Endothelial cell of umbilical vein (primary cell): ENCODE measurements around the gene GAS1. TPM values are rescaled to one million over a fixed set of nuclear protein-coding genes. Genes with fewer than 3 reads are reported as not detected.

ENCODE experiments used
- BruUV-seq: library from RNA; stranded (reverse); fragments of 400-500 nt; replicated peaks from 2 replicates; lab custom pipeline; 2021; lab: Mats Ljungman, UMichigan
- CTCF ChIA-PET: fragments of 300-600, 350-600 bp; sonication (Branson Sonifier 250); formaldehyde crosslinking; loops from one replicate; lab custom pipeline; 2021; ENCODE audit warnings: antibody characterized with exemption, inconsistent platforms; lab: Charles Lee
- POLR2A ChIA-PET: fragments of 300-600, 350-600 bp; sonication (Branson Sonifier 250); formaldehyde crosslinking; loops from one replicate; lab custom pipeline; 2021; ENCODE audit warnings: antibody characterized with exemption, inconsistent platforms; lab: Charles Lee
- DNase-seq: peaks from one replicate; pipeline ENCODE4 v3.0.0-alpha.2; 2011; ENCODE audit warnings: low read depth, low spot score
- FAIRE-seq: peaks from 2 replicates; lab custom pipeline; 2011; peaks lifted over from hg19 to GRCh38; lab: Jason Lieb, UNC
- H2AFZ ChIP-seq: 2 replicates; pipeline ENCODE4 v1.6.0; 2012; ENCODE audit warnings: low read depth, low read length, control low read depth, inconsistent platforms
- H3K27ac ChIP-seq: 2 replicates; pipeline ENCODE4 v1.5.1; 2011; ENCODE audit warnings: low read depth, mild to moderate bottlenecking, control low read depth, low read length, moderate library complexity; ENCODE audit not compliant: insufficient read depth
- H3K27me3 ChIP-seq, 2 experiments: 2 replicates each; pipeline versions ENCODE4 v1.6.0 to v1.6.1; 2011; ENCODE audit warnings: low read length in 2 of 2, mixed read lengths in 1 of 2; ENCODE audit not compliant: control insufficient read depth in 2 of 2, insufficient read depth in 2 of 2
- H3K36me3 ChIP-seq, 2 experiments: 2 replicates in 1 of 2; 3 replicates in 1 of 2; pipeline ENCODE4 v1.5.1; 2011; ENCODE audit warnings: low read length in 2 of 2, mild to moderate bottlenecking in 1 of 2, moderate library complexity in 1 of 2; ENCODE audit not compliant: control insufficient read depth in 2 of 2, insufficient read depth in 2 of 2; ENCODE audit errors: extremely low read depth in 1 of 2
- H3K4me1 ChIP-seq: 3 replicates; pipeline ENCODE4 v1.5.1; 2011; ENCODE audit warnings: mild to moderate bottlenecking, low read length; ENCODE audit not compliant: control insufficient read depth, insufficient read depth; ENCODE audit errors: extremely low read depth
- H3K4me2 ChIP-seq: 2 replicates; pipeline ENCODE4 v1.6.1; 2011; ENCODE audit warnings: low read length, control low read depth, mixed read lengths; ENCODE audit not compliant: insufficient read depth
- H3K4me3 ChIP-seq, 3 experiments: fragments of 200-600 bp in 1 of 3; sonication (generic), shearing (Covaris generic) in 1 of 3; replicated peaks in 1 of 3; 2 replicates each; pipeline ENCODE4 v1.5.1; 2011 to 2016; ENCODE audit warnings: control low read depth in 3 of 3, low read length in 3 of 3, mild to moderate bottlenecking in 2 of 3, inconsistent platforms in 1 of 3, low read depth in 1 of 3, moderate library complexity in 1 of 3; ENCODE audit not compliant: insufficient read depth in 1 of 3
- H3K79me2 ChIP-seq: 2 replicates; pipeline ENCODE4 v1.6.0; 2012; ENCODE audit warnings: low read length, inconsistent platforms; ENCODE audit not compliant: control insufficient read depth, insufficient read depth
- H3K9ac ChIP-seq: replicated peaks from 2 replicates; pipeline ENCODE3; 2011; ENCODE audit warnings: low read length, control low read depth; ENCODE audit not compliant: insufficient read depth; ENCODE audit errors: extremely low read depth
- H3K9me1 ChIP-seq: replicated peaks from 3 replicates; pipeline ENCODE4 v1.6.0; 2011; ENCODE audit warnings: mild to moderate bottlenecking, low read length; ENCODE audit not compliant: control insufficient read depth, insufficient read depth; ENCODE audit errors: extremely low read depth
- H3K9me3 ChIP-seq: replicated peaks from 2 replicates; pipeline ENCODE4 v1.5.1; 2012; ENCODE audit warnings: low read length, inconsistent platforms; ENCODE audit not compliant: control insufficient read depth, insufficient read depth
- H4K20me1 ChIP-seq: replicated peaks from 2 replicates; pipeline ENCODE3; 2011; ENCODE audit warnings: mild to moderate bottlenecking, low read length; ENCODE audit not compliant: control insufficient read depth, insufficient read depth; ENCODE audit errors: extremely low read depth
- CTCF ChIP-seq, 2 donors: IDR thresholded peaks; 1 replicate in 1 of 2; 2 replicates in 1 of 2; pipeline ENCODE4 v1.5.1; 2011; ENCODE audit warnings: low read length in 2 of 2, mild to moderate bottlenecking in 2 of 2, moderate library complexity in 2 of 2, control low read depth in 1 of 2, inconsistent platforms in 1 of 2, low read depth in 1 of 2; ENCODE audit not compliant: insufficient read depth in 1 of 2; ENCODE audit errors: extremely low read depth in 1 of 2
- EZH2 ChIP-seq: IDR thresholded peaks from 2 replicates; pipeline ENCODE4 v1.6.1; 2012; ENCODE audit warnings: borderline replicate concordance, low read depth, mild to moderate bottlenecking, moderate library complexity, low read length, inconsistent platforms; ENCODE audit not compliant: severe bottlenecking
- GATA2 ChIP-seq: IDR thresholded peaks from 2 replicates; pipeline ENCODE4 v1.7.0; 2011; ENCODE audit warnings: low read depth, mild to moderate bottlenecking, moderate library complexity, mixed read lengths, low read length; ENCODE audit not compliant: insufficient read length, insufficient read depth
- JUN ChIP-seq: IDR thresholded peaks from 2 replicates; pipeline ENCODE4 v1.6.1; 2011; ENCODE audit warnings: borderline replicate concordance, low read depth; ENCODE audit not compliant: insufficient read length, insufficient read depth
- POLR2A ChIP-seq: IDR thresholded peaks from 2 replicates; pipeline ENCODE4 v1.6.1; 2012; ENCODE audit warnings: low read depth, mild to moderate bottlenecking, control low read depth, low read length
- POLR2AphosphoS5 ChIP-seq: IDR thresholded peaks from 2 replicates; pipeline ENCODE4 v1.6.1; 2012; ENCODE audit warnings: low read depth, mild to moderate bottlenecking, control low read depth, low read length, moderate library complexity; ENCODE audit not compliant: insufficient read depth
- dilution Hi-C: fragments of 300-500 bp; cut with MboI; formaldehyde crosslinking; loops from one replicate; pipeline ENCODE4 v1.15.0; 2019; ENCODE audit warnings: low sequenced_read_pairs; ENCODE audit not compliant: extremely low pct_ligation_motif_present
- intact Hi-C: fragments of 100-400 bp; cut with micrococcal nuclease; formaldehyde crosslinking; loops from one replicate; pipeline ENCODE4 v1.10.0; 2022
- polyA plus RNA-seq, 4 experiments: library from polyadenylated mRNA; depleted of rRNA in 3 of 4; stranded (reverse) in 3 of 4; unstranded in 1 of 4; fragments of >200 nt; gene quantifications; 2 replicates each; pipeline versions ENCODE4 v1.2.1 to v1.2.3, GENCODE V29; 2011 to 2012; ENCODE audit warnings: missing spikeins in 1 of 4
- total RNA-seq: library from RNA; stranded (reverse); gene quantifications from 2 replicates; pipeline ENCODE4 v1.2.3, GENCODE V29; 2021

Gene GAS1
- total and polyA plus RNA-seq, 2 donors (not counting 3 experiments of a cell fraction or from before 2014, with no cell fraction given) = 0.06 to 0.15 TPM

GRCh38 chr9:86925686-86926085 lies 21.6 kb downstream of the GAS1 start:
- CTCF ChIA-PET = no interaction called here
- FAIRE-seq (no peak), DNase-seq (no peak)
- H3K4me2 ChIP-seq = no peak overlapping the region
- no peaks in the 10 kb centered on the region for H3K9me1 ChIP-seq
- no peak for TF ChIP-seq POLR2A
- no peak for TF ChIP-seq GATA2
- no peak for TF ChIP-seq CTCF (IDR thresholded peaks at IDR 0.05; ENCODE audit: extremely low read depth in 1 of 2, insufficient read depth in 1 of 2, low read depth in 1 of 2, low read length in 2 of 2)
- TF ChIP-seq EZH2 = no peak
- intact Hi-C loops = no loop called here
- H3K4me1 ChIP-seq = no peaks in the 10 kb centered on the region
- POLR2A ChIA-PET = no interaction called here
- no peaks in the 10 kb centered on the region for H3K36me3 ChIP-seq
- H3K9ac ChIP-seq = no peak overlapping the region
- H3K9me3 ChIP-seq = no peaks in the 10 kb centered on the region
- BruUV-seq = no TSS peak
- H3K4me3 ChIP-seq = no peak overlapping the region
- H3K27ac ChIP-seq = no peak overlapping the region
- dilution Hi-C loops = no loop called here
- H4K20me1 ChIP-seq = no peaks in the 10 kb centered on the region
- no peaks in the 10 kb centered on the region for H3K27me3 ChIP-seq
- no peaks in the 10 kb centered on the region for H3K79me2 ChIP-seq
- H2AFZ ChIP-seq = no peak overlapping the region

GRCh38 chr9:86924206-86924605 lies 23.1 kb downstream of the GAS1 start:
- Histone ChIP-seq H3K4me2 (no peak overlapping the region), H3K27ac (no peak overlapping the region), H3K36me3 (no peaks in the 10 kb centered on the region), H2AFZ (no peak overlapping the region), H3K4me1 (no peaks in the 10 kb centered on the region), H3K9me3 (no peaks in the 10 kb centered on the region), H3K9ac (no peak overlapping the region), H3K79me2 (no peaks in the 10 kb centered on the region), H3K9me1 (no peaks in the 10 kb centered on the region), H3K4me3 (no peak overlapping the region), H3K27me3 (no peaks in the 10 kb centered on the region), H4K20me1 (no peaks in the 10 kb centered on the region)
- intact Hi-C loops (no loop called here), dilution Hi-C loops (no loop called here)
- DNase-seq = no peak
- ChIA-PET POLR2A (no interaction called here), CTCF (no interaction called here)
- FAIRE-seq = no peak
- BruUV-seq = no TSS peak
- TF ChIP-seq GATA2 (no peak), POLR2AphosphoS5 (no peak), CTCF (IDR thresholded peaks at IDR 0.05; ENCODE audit: extremely low read depth in 1 of 2, insufficient read depth in 1 of 2, low read depth in 1 of 2, low read length in 2 of 2) (no peak), JUN (no peak)
